ENCODE data around the gene FAM25A. TPM values are rescaled to one million over a fixed set of nuclear protein-coding genes. Genes with fewer than 3 reads are reported as not detected.
"Not testable (repeated sequence)": the region's sequence is repeated elsewhere in the genome, so short reads cannot be mapped to it uniquely, and the experiment has no call there.

Gene FAM25A
- polyA plus RNA-seq, 2 of the 4 experiments (the other 2 are of a cell fraction): not detected

GRCh38 chr10:86981716-86982115 lies 38.4 kb upstream of the FAM25A start (continued):
- no peak for TF ChIP-seq HMGXB4 (CRISPR knock-in tag; IDR thresholded peaks at IDR 0.05; ENCODE audit: borderline replicate concordance)

GRCh38 chr10:86984498-86984897 lies 35.6 kb upstream of the FAM25A start:
- peaks cover 10% of the 10 kb centered on the region for H3K4me1 ChIP-seq
- H3K4me3 ChIP-seq; H3K4me2 ChIP-seq; CTCF ChIA-PET; H3K27ac ChIP-seq; DNase-seq (ENCODE audit: low read depth in 1 of 2, low spot score in 1 of 2); POLR2A ChIA-PET; FAIRE-seq; H3K9me3 ChIP-seq; ATAC-seq: not testable (repeated sequence)
- 92% methylated on average over 4 of the region's 4 CpGs for WGBS (ENCODE audit: missing lambda C conversion rate)

- TF ChIP-seq CTCF (IDR thresholded peaks at IDR 0.05): no peak
- TF ChIP-seq HDAC2 (IDR thresholded peaks at IDR 0.05): no peak
- CTCF ChIA-PET: interaction anchor here (0.8 kb wide), 1 partner anchor 14 kb away, joined by 3 read pairs; no protein-coding TSS in a partner anchor
- no peak for DNase-seq (ENCODE audit: low read depth in 1 of 2, low spot score in 1 of 2)
- 16% methylated on average over 1 of the region's 1 CpG for WGBS (ENCODE audit: missing lambda C conversion rate)
- no peak for FAIRE-seq
- H3K4me3 ChIP-seq: no peak overlapping the region
- H3K9me3 ChIP-seq: no peaks in the 10 kb centered on the region
- no peak overlapping the region for H3K27ac ChIP-seq
- 0 out of 3 replicates have a peak, but pooled peaks cover 8% of the 10 kb centered on the region for H3K4me1 ChIP-seq
- no peak for ATAC-seq
- POLR2A ChIA-PET: interaction anchor here (0.8 kb wide), 1 partner anchor 18 kb away, joined by 4 read pairs; no protein-coding TSS in a partner anchor
- no peak overlapping the region for H3K4me2 ChIP-seq
Measured at GRCh38 chr10:86988520-86988919, 31.6 kb upstream of the FAM25A start.

GRCh38 chr10:86991362-86991761 lies 28.7 kb upstream of the FAM25A start:
- H3K9me3 ChIP-seq; CTCF ChIA-PET; H3K4me2 ChIP-seq; H3K4me1 ChIP-seq; ATAC-seq; DNase-seq (ENCODE audit: low read depth in 1 of 2, low spot score in 1 of 2); FAIRE-seq; H3K4me3 ChIP-seq; POLR2A ChIA-PET; H3K27ac ChIP-seq: not testable (repeated sequence)
- 38% methylated on average over 12 of the region's 12 CpGs for WGBS (ENCODE audit: missing lambda C conversion rate)

- no peaks in the 10 kb centered on the region for H3K9me3 ChIP-seq
- FAIRE-seq: no peak
- TF ChIP-seq USF2 (IDR thresholded peaks at IDR 0.05): no peak
- no peak for TF ChIP-seq HOXB13 (CRISPR knock-in tag; IDR thresholded peaks at IDR 0.05; ENCODE audit: low read depth)
- TF ChIP-seq ZSCAN20 (CRISPR knock-in tag; IDR thresholded peaks at IDR 0.05): no peak
- TF ChIP-seq CEBPB (IDR thresholded peaks at IDR 0.05): no peak
- no peak for TF ChIP-seq RFX5 (IDR thresholded peaks at IDR 0.05)
- TF ChIP-seq CHD2 (IDR thresholded peaks at IDR 0.05; ENCODE audit: low read length, partially characterized antibody): no peak
- no peak for TF ChIP-seq RNF2 (IDR thresholded peaks at IDR 0.05; ENCODE audit: borderline replicate concordance, low read depth)
- no peak for TF ChIP-seq PBX3 (IDR thresholded peaks at IDR 0.05)
- TF ChIP-seq NPAS2 (CRISPR knock-in tag; IDR thresholded peaks at IDR 0.05; ENCODE audit: borderline replicate concordance): no peak
- no peak for TF ChIP-seq SREBF2 (IDR thresholded peaks at IDR 0.05)
- TF ChIP-seq HDAC2 (IDR thresholded peaks at IDR 0.05): no peak
- no peak for TF ChIP-seq EHF (CRISPR knock-in tag; IDR thresholded peaks at IDR 0.05)
- TF ChIP-seq ZC3H11A (IDR thresholded peaks at IDR 0.05): no peak
- no peak for TF ChIP-seq FOSB (CRISPR knock-in tag; IDR thresholded peaks at IDR 0.05)
- TF ChIP-seq EP300 (IDR thresholded peaks at IDR 0.05): no peak
- no peak for TF ChIP-seq RAD21 (conservative IDR thresholded peaks at IDR 0.05 in 1 of 2, IDR thresholded peaks at IDR 0.05 in 1 of 2)
- CTCF ChIA-PET: no interaction called here
- ATAC-seq: no peak
- H3K4me2 ChIP-seq: no peak overlapping the region
- no peak for DNase-seq (ENCODE audit: low read depth in 1 of 2, low spot score in 1 of 2)
- H3K4me3 ChIP-seq: no peak overlapping the region
- H3K4me1 ChIP-seq: 0 out of 3 replicates have a peak, but pooled peaks cover 8% of the 10 kb centered on the region
- no peak overlapping the region for H3K27ac ChIP-seq
- POLR2A ChIA-PET: no interaction called here
Measured at GRCh38 chr10:86992456-86992855, 27.6 kb upstream of the FAM25A start.

Measured in A549 (cell line).